MM.1S (cell line): ENCODE results near the gene PGAM2.

Experiments used
- DNase-seq: peaks from one replicate; pipeline ENCODE4 v3.0.0-alpha.2; 2015
- H2AFZ ChIP-seq: fragments of 300-600 bp; sonication (generic); 2 replicates; pipeline ENCODE4 v1.6.0; 2016; ENCODE audit warnings: antibody characterized with exemption, low read length
- H3F3A ChIP-seq: fragments of 300-600 bp; sonication (generic); 2 replicates; pipeline ENCODE4 v1.6.1; 2016; ENCODE audit warnings: mild to moderate bottlenecking, antibody characterized with exemption, low read length, moderate library complexity, mixed read lengths; ENCODE audit not compliant: insufficient read depth
- H3K27ac ChIP-seq: fragments of 300-600 bp; sonication (generic); 2 replicates; pipeline ENCODE4 v1.5.1; 2016; ENCODE audit warnings: mild to moderate bottlenecking, low read length
- H3K27me3 ChIP-seq: fragments of 300-600 bp; sonication (generic); replicated peaks from 2 replicates; pipeline ENCODE4 v1.6.0; 2016; ENCODE audit warnings: low read length; ENCODE audit not compliant: insufficient read depth
- H3K36me3 ChIP-seq: fragments of 300-600 bp; sonication (generic); replicated peaks from 2 replicates; pipeline ENCODE4 v1.6.1; 2016; ENCODE audit warnings: mild to moderate bottlenecking, low read length, mixed read lengths; ENCODE audit not compliant: insufficient read depth
- H3K4me1 ChIP-seq: fragments of 300-600 bp; sonication (generic); 2 replicates; pipeline ENCODE4 v1.6.1; 2016; ENCODE audit warnings: low read length, mixed read lengths
- H3K4me2 ChIP-seq: fragments of 300-600 bp; sonication (generic); 2 replicates; pipeline ENCODE4 v1.6.0; 2016; ENCODE audit warnings: low read depth, low read length
- H3K4me3 ChIP-seq: fragments of 300-600 bp; sonication (generic); 2 replicates; pipeline ENCODE4 v1.5.1; 2016; ENCODE audit warnings: low read length, mixed read lengths
- H3K79me2 ChIP-seq: fragments of 300-600 bp; sonication (generic); 2 replicates; pipeline ENCODE4 v1.6.1; 2016; ENCODE audit warnings: mixed run types, low read length, mixed read lengths
- H3K9ac ChIP-seq: fragments of 300-600 bp; sonication (generic); 2 replicates; pipeline ENCODE4 v1.6.1; 2016; ENCODE audit warnings: low read length, mixed read lengths
- H3K9me2 ChIP-seq: fragments of 300-600 bp; sonication (generic); replicated peaks from 2 replicates; pipeline ENCODE4 v1.6.1; 2016; ENCODE audit warnings: mild to moderate bottlenecking, low read length, mixed read lengths; ENCODE audit not compliant: insufficient read depth
- H3K9me3 ChIP-seq: fragments of 300-600 bp; sonication (generic); replicated peaks from 2 replicates; pipeline ENCODE4 v1.6.1; 2016; ENCODE audit warnings: mild to moderate bottlenecking, low read length, mixed read lengths; ENCODE audit not compliant: insufficient read depth
- H4K20me1 ChIP-seq: fragments of 300-600 bp; sonication (generic); 2 replicates; pipeline ENCODE4 v1.6.1; 2016; ENCODE audit warnings: mild to moderate bottlenecking, low read length, moderate library complexity, mixed read lengths; ENCODE audit not compliant: insufficient read depth
- CTCF ChIP-seq: fragments of 300-600 bp; sonication (generic); IDR thresholded peaks from 2 replicates; pipeline ENCODE4 v1.5.1; 2016; ENCODE audit warnings: antibody characterized with exemption, low read length, mixed read lengths
- EZH2 ChIP-seq: fragments of 300-600 bp; sonication (generic); optimal IDR thresholded peaks from 2 replicates; pipeline ENCODE3; 2017; ENCODE audit warnings: low read depth, mild to moderate bottlenecking, antibody characterized with exemption, low read length, mixed read lengths
- EZH2phosphoT487 ChIP-seq: fragments of 300-600 bp; sonication (generic); IDR thresholded peaks from 2 replicates; pipeline ENCODE4 v1.6.1; 2018; ENCODE audit warnings: antibody characterized with exemption, low read length

Gene PGAM2

DNA sequence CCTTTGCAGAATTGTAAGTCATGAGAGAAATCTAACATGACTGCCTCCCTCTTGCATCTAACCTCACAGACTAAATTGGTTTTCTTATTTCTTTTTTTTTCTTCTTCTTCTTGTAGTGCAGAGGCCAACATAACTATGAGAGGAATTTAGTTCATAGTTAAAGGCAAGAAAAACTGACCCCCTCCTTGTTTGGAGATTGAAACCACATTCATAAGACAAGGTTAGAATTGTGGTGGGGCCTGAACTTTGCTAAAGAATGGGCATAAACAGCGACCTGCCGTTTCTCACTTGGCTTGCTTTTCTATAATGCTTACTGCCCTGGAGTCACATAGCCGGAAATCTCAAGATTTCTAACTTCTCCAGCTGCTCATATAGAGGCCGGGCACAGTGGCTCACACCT, 19.3 kb upstream of the PGAM2 start:
- TF ChIP-seq EZH2 (no peak), EZH2phosphoT487 (no peak), CTCF (no peak)
- Histone ChIP-seq H3K4me1 (no peaks in the 10 kb centered on the region), H3K27ac (no peak overlapping the region), H3K27me3 (0 out of 2 replicates have a peak, but pooled peaks cover 4% of the 10 kb centered on the region), H2AFZ (no peak overlapping the region), H3K36me3 (no peaks in the 10 kb centered on the region), H3K4me3 (no peak overlapping the region), H3K4me2 (no peak overlapping the region), H3K9me2 (no peaks in the 10 kb centered on the region), H4K20me1 (no peaks in the 10 kb centered on the region), H3F3A (peaks cover 9% of the 10 kb centered on the region), H3K9me3 (no peaks in the 10 kb centered on the region), H3K79me2 (peaks cover 9% of the 10 kb centered on the region; the same call in 1 of the 2 replicates), H3K9ac (no peak overlapping the region)
- no peak for DNase-seq

DNA sequence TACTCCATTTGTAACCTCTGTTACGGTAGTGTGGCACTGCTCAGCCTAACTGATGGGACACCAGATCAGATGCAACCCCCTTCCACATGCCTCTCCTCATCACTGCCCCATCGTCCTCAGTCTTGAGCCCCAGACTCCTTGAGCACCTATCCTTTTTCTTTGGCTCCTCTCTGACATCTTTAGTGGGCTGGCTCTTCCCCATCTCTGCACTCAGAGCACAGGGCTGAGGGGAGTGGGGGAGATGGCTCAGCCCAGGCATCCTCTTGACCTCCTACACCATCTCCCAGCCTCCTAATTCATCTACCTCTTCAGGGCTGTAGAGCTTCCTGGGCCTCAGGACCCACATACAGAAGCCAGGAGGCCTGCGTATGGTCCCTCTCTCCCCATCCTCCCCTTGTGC, 18.4 kb upstream of the PGAM2 start:
- Histone ChIP-seq H3K4me2 (no peak overlapping the region), H3K9me2 (no peaks in the 10 kb centered on the region), H3K79me2 (peaks cover 9% of the 10 kb centered on the region; the same call in 1 of the 2 replicates), H3K4me3 (no peak overlapping the region), H3K36me3 (no peaks in the 10 kb centered on the region), H3K9me3 (no peaks in the 10 kb centered on the region), H3K27ac (no peak overlapping the region), H2AFZ (no peak overlapping the region), H3K4me1 (no peaks in the 10 kb centered on the region), H3K9ac (no peak overlapping the region), H3K27me3 (0 out of 2 replicates have a peak, but pooled peaks cover 4% of the 10 kb centered on the region), H4K20me1 (no peaks in the 10 kb centered on the region), H3F3A (peaks cover 9% of the 10 kb centered on the region)
- TF ChIP-seq CTCF (no peak), EZH2phosphoT487 (no peak), EZH2 (no peak)
- DNase-seq, result no peak

GRCh38 chr7:44082541-44083207, 17.3 kb upstream of the PGAM2 start:
- Histone ChIP-seq H3K4me1 (no peaks in the 10 kb centered on the region), H3K9me3 (no peaks in the 10 kb centered on the region), H3K4me2 (peak overlapping the region; percentile 83), H3K27ac (peak overlapping the region; percentile 36; the same call in 1 of the 2 replicates), H2AFZ (peak overlapping the region; percentile 84), H3K4me3 (peak overlapping the region; percentile 65), H3F3A (peaks cover 9% of the 10 kb centered on the region), H3K9me2 (no peaks in the 10 kb centered on the region), H3K27me3 (0 out of 2 replicates have a peak, but pooled peaks cover 4% of the 10 kb centered on the region), H3K9ac (peak overlapping the region; percentile 65), H3K36me3 (no peaks in the 10 kb centered on the region), H3K79me2 (peaks cover 9% of the 10 kb centered on the region; the same call in 1 of the 2 replicates), H4K20me1 (no peaks in the 10 kb centered on the region)
- DNase-seq, result peak; percentile 99
- TF ChIP-seq EZH2 (no peak), CTCF (no peak), EZH2phosphoT487 (no peak)
